Measurements from ENCODE around the gene C1QTNF12. TPM values are rescaled to one million over a fixed set of nuclear protein-coding genes. Genes with fewer than 3 reads are reported as not detected.

C1QTNF12 gene
- total RNA-seq, 6 experiments from 2014 or later = 0.40 to 4.0 (median 1.1) TPM; not detected in 1

DNA sequence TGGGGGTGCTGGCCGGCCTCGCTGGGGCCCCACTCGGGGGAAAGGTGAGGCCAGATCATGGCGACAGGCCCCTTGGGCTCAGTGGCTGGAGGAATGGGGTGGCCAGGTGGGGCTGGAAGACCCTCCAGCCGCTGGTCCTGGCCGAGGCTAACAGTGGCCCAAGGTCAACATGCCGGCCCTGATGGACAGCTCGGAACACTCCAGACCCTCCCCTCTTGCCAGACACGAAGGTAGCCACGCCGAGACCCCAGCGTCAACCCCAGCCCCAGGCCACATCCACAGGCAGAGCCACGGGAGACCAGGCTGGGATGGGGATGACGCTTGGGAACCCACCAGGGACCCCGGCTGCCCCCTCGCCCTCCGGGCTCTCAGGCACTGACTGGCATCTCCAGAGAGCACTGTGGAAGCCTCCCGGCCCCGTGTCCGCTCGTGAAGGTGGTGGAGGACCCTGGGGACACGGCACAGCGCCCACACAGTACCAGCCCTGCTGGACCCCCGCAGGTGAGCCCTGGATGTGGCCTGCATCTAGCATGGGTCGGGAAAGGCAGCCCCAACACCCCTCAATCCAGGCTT lies 905 bp upstream of the C1QTNF12 start:
- peak in 1 of 3 donors; percentile 47 for DNase-seq
- peak in 2 of 4 donors; percentile 9 to 19 for ATAC-seq
- H3K36me3 ChIP-seq = no peaks in the 10 kb centered on the region
- WGBS (ENCODE audit: insufficient coverage, low coverage, low lambda C conversion rate, missing lambda C conversion rate) = 60% methylated on average over 1 of the region's 25 CpGs
- no peaks in the 10 kb centered on the region for H3K27me3 ChIP-seq
- no peak for TF ChIP-seq CTCF (IDR thresholded peaks at IDR 0.05)
- no peak for TF ChIP-seq POLR2A (IDR thresholded peaks at IDR 0.05)
- no peaks in the 10 kb centered on the region for H3K9me3 ChIP-seq
- H3K4me3 ChIP-seq = no peak overlapping the region
- H3K4me1 ChIP-seq = no peaks in the 10 kb centered on the region
- intact Hi-C loops (cut with DNase I) = loop anchor here in 1 of 2 donors (10.0 kb wide), 1 partner anchor 47 kb away; no protein-coding TSS in a partner anchor
- no peak overlapping the region for H3K27ac ChIP-seq

- TF ChIP-seq CTCF (IDR thresholded peaks at IDR 0.05) (no peak), POLR2A (IDR thresholded peaks at IDR 0.05) (no peak)
- Histone ChIP-seq H3K4me1 (no peaks in the 10 kb centered on the region), H3K4me3 (no peak overlapping the region), H3K27me3 (no peaks in the 10 kb centered on the region), H3K27ac (no peak overlapping the region), H3K9me3 (no peaks in the 10 kb centered on the region), H3K36me3 (no peaks in the 10 kb centered on the region)
- peak in 1 of 3 donors; percentile 49 for DNase-seq
- ATAC-seq = no peak
- WGBS (ENCODE audit: insufficient coverage, low coverage, low lambda C conversion rate, missing lambda C conversion rate) = 0% methylated on average over 1 of the region's 45 CpGs
- intact Hi-C loops (cut with DNase I) = loop anchor here in 1 of 2 donors (10.0 kb wide), 1 partner anchor 49 kb away; no protein-coding TSS in a partner anchor
These were observed 525 bp downstream of the C1QTNF12 start for GRCh38 chr1:1245817-1246576.

DNA sequence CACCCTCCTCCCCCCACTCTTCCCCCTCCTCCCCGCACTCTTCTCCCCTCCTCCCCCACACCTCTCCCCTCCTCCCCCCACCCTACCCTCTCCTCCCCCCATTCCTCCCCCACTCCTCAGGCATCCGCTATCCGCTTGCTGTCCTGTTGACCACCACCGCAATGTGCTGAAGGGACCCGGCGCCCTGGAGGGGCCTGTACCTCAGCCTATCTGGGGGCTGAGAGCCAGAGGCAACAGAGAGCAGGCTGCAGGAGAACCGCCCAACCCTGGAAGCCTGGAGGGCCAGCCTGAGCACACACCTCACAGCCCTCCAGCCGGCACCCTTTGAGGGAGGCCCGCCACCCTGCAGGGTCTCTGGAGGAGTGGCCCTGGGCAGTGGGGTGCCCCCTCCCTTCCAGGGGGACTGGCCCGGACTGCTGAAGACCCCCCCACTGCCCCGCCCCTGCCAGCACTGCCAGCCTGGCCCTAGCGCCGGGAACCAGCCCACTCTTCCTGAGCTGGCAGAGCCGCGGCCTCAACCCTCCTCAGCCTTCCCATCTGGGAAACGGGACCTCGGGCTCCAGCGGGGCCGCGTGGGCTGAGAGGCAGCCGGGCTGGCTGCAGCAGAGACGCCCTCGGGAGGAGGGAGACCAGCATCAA lies 1.2 kb downstream of the C1QTNF12 start:
- Histone ChIP-seq H3K27me3 (no peaks in the 10 kb centered on the region), H3K27ac (no peak overlapping the region), H3K4me3 (no peak overlapping the region), H3K36me3 (no peaks in the 10 kb centered on the region), H3K9me3 (no peaks in the 10 kb centered on the region), H3K4me1 (no peaks in the 10 kb centered on the region)
- 86% methylated on average over 6 of the region's 23 CpGs for WGBS (ENCODE audit: insufficient coverage, low coverage, low lambda C conversion rate, missing lambda C conversion rate)
- intact Hi-C loops (cut with DNase I) = loop anchor here in 1 of 2 donors (10.0 kb wide), 1 partner anchor 50 kb away; no protein-coding TSS in a partner anchor
- DNase-seq (peak in 1 of 3 donors; percentile 49), ATAC-seq (no peak)
- TF ChIP-seq POLR2A (IDR thresholded peaks at IDR 0.05) (no peak), CTCF (IDR thresholded peaks at IDR 0.05) (no peak)

DNA sequence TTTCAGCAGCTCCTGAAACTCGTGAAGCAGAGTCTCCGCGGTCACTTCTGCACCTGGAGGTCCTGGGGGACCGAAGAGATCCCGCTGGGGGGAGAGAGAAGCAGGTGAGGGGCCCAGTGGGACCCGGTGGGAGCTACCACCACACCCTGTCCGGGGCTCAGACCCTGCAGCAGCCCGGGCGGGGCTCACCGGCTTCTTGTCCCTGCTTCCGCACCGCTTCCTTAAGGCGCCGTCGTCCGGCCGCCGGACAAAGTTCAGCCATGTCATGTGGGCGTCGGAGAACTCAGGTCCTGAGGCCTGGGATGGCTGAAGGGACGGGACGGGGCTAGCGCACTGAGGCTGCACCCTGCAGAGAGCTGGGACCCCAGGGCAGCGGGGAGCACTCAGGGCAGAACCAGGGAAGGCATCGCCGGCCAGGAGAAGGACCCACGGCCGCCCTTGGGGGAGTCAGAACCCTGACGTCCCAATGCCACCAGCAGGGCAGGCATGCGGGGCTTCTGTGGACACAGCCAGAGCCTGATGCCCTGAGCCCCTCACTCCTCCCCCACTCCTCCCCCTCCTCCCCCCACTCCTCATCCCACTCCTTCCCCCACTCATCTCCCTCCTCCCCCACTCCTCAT lies 2.2 kb downstream of the C1QTNF12 start:
- DNase-seq (no peak), ATAC-seq (no peak)
- Histone ChIP-seq H3K27ac (no peak overlapping the region), H3K4me1 (peaks cover 0 to 9% (median 0%) of the 10 kb centered on the region in 4 donors), H3K9me3 (no peaks in the 10 kb centered on the region), H3K4me3 (no peak overlapping the region), H3K36me3 (no peaks in the 10 kb centered on the region), H3K27me3 (no peaks in the 10 kb centered on the region)
- WGBS (ENCODE audit: insufficient coverage, low coverage, low lambda C conversion rate, missing lambda C conversion rate) = 81% methylated on average over 3 of the region's 30 CpGs
- TF ChIP-seq POLR2A (IDR thresholded peaks at IDR 0.05) = no peak
- TF ChIP-seq CTCF (IDR thresholded peaks at IDR 0.05) = no peak
- intact Hi-C loops (cut with DNase I) = loop anchor here (5.0 to 10.0 kb wide), 2 partner anchors 50 to 122 kb away; no protein-coding TSS in a partner anchor
